Measurements from ENCODE around the gene DNAJC9. TPM values are rescaled to one million over a fixed set of nuclear protein-coding genes. Genes with fewer than 3 reads are reported as not detected.
"Not testable (repeated sequence)": the region's sequence is repeated elsewhere in the genome, so short reads cannot be mapped to it uniquely, and the experiment has no call there.

Gene DNAJC9
- total and polyA plus RNA-seq, 9 donors: 13.3 to 24.3 (median 16.4) TPM

GRCh38 chr10:73261362-73261995 lies 14.4 kb upstream of the DNAJC9 start:
- Histone ChIP-seq H3K9me3 (no peaks in the 10 kb centered on the region), H3K4me3 (no peak overlapping the region), H3K36me3 (no peaks in the 10 kb centered on the region), H3K4me1 (ENCODE audit: insufficient read depth) (no peaks in the 10 kb centered on the region), H3K27me3 (no peaks in the 10 kb centered on the region), H3K27ac (no peak overlapping the region)
- no peak for DNase-seq
- 92 to 93% (median 93%) methylated on average over 9 of the region's 9 CpGs for WGBS, 3 donors
- intact Hi-C loops (cut with DNase I): no loop called here
- TF ChIP-seq POLR2A (IDR thresholded peaks at IDR 0.05) (no peak), CTCF (IDR thresholded peaks at IDR 0.05) (no peak), EP300 (IDR thresholded peaks at IDR 0.05) (no peak)

DNA sequence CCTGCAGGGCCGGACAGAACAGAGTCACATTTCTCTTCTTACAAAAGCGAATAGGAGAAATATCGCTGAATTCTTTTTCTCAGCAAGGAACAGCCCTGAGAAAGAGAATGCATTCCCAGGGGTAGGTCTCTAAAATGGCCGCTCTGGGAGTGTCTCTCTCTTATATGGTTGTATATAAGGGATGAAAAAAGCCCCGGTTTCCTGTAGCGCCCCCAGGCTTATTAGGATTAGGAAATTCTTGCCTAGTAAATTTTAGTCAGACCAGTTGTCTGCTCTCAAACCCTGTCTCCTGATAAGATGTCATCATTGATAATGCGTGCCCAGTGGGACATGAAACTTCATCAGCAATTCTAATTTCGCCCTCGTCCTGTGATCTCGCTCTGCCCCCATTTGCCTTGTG lies 11.6 kb upstream of the DNAJC9 start:
- intact Hi-C loops (cut with DNase I); DNase-seq; H3K27ac ChIP-seq; H3K9me3 ChIP-seq; H3K36me3 ChIP-seq; H3K27me3 ChIP-seq; H3K4me1 ChIP-seq (ENCODE audit: insufficient read depth); H3K4me3 ChIP-seq: not testable (repeated sequence)
- WGBS, 3 donors: 94 to 97% (median 96%) methylated on average over 10 of the region's 10 CpGs

DNA sequence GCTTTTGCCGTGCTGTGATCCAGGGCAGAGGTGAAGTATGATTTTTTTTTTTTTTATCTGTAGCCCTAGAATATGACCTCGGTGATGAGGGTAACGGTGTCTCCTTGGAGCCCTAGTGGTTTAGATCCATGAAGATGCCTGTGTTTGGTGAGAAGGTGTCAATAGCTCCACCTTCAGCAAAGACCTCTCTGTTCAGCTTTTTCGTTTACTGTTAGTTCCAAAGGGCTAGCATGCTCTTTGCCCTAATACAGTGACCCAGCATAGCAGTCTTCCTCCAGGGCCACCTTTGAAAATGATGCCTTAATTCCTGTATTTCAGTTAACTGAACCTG lies 6.1 kb upstream of the DNAJC9 start:
- peak overlapping the region in 1 of 2 donors; percentile 77 for H3K27ac ChIP-seq
- DNase-seq: no peak
- H3K4me1 ChIP-seq (ENCODE audit: insufficient read depth): peaks cover 5% of the 10 kb centered on the region
- TF ChIP-seq EP300 (IDR thresholded peaks at IDR 0.05): no peak
- no peak for TF ChIP-seq POLR2A (IDR thresholded peaks at IDR 0.05)
- no peak for TF ChIP-seq CTCF (IDR thresholded peaks at IDR 0.05)
- H3K36me3 ChIP-seq: no peaks in the 10 kb centered on the region
- no peaks in the 10 kb centered on the region for H3K27me3 ChIP-seq
- WGBS, 3 donors: 0 to 1% (median 1%) methylated on average over 4 of the region's 4 CpGs
- H3K9me3 ChIP-seq: no peaks in the 10 kb centered on the region
- intact Hi-C loops (cut with DNase I): no loop called here
- H3K4me3 ChIP-seq: peak overlapping the region; percentile 81

- H3K4me3 ChIP-seq: peak within 1 kb of the TSS; percentile 81
- H3K9me3 ChIP-seq: no peaks in the 10 kb centered on the region
- 0% methylated on average over 46 to 51 of the region's 51 CpGs for WGBS, 3 donors
- peak; percentile 91 to 94 (median 92) for DNase-seq
- no peaks in the 10 kb centered on the region for H3K36me3 ChIP-seq
- peaks cover 5% of the 10 kb centered on the region for H3K4me1 ChIP-seq (ENCODE audit: insufficient read depth)
- H3K27ac ChIP-seq: peak within 1 kb of the TSS; percentile 77 to 80
- H3K27me3 ChIP-seq: no peaks in the 10 kb centered on the region
- TF ChIP-seq POLR2A (IDR thresholded peaks at IDR 0.05): peak; percentile 68
- TF ChIP-seq EP300 (IDR thresholded peaks at IDR 0.05): no peak
- intact Hi-C loops (cut with DNase I): no loop called here
Measured at GRCh38 chr10:73252445-73253224, 5.6 kb upstream of the DNAJC9 start, which contains the start of gene MRPS16. Gene MRPS16 (minus strand): TSS chr10:73252644. CDS start chr10:73252482, 162 bp downstream.

DNA sequence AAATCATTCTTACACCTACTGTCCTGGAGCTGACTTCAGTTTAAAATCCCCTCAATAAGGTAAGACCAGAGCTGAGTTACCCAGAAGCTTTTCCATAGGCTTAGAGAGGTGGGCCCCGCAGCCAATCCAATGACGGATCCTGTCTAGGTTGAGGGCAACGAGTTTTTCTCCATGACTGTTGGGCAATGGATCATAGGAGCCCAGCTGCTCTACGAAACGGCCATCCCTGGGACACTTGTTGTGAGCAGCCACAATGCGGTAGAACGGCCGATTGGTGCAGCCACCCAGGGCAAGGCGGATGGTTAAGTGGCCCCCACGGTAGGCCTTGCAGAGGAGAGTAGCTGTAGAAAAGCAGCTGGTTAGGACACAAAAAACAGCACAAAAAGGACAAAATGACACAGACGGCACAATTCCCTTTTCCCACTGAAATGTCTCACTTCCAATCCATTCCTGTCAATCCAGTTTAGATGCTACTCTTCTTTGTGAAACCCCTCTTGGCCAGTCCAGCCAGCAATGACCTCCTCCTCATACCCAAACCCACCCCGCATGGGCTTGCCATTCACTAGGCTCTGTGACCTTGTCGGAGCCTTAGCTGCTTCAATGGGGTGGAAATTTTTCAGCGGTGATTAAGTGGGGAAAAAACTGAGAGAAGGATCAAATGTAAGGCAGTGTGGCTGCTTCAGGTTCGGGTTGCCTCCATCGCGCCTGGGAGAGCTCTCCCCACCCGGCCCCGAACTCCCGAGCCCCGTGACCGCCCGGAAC lies 4.8 kb upstream of the DNAJC9 start:
- H3K9me3 ChIP-seq: no peaks in the 10 kb centered on the region
- H3K4me1 ChIP-seq (ENCODE audit: insufficient read depth): peaks cover 5% of the 10 kb centered on the region
- TF ChIP-seq CTCF (IDR thresholded peaks at IDR 0.05): no peak
- TF ChIP-seq POLR2A (IDR thresholded peaks at IDR 0.05): no peak
- TF ChIP-seq EP300 (IDR thresholded peaks at IDR 0.05): no peak
- intact Hi-C loops (cut with DNase I): no loop called here
- no peaks in the 10 kb centered on the region for H3K36me3 ChIP-seq
- peak overlapping the region; percentile 77 to 80 for H3K27ac ChIP-seq
- no peaks in the 10 kb centered on the region for H3K27me3 ChIP-seq
- 12 to 22% (median 14%) methylated on average over 23 of the region's 23 CpGs for WGBS, 3 donors
- no peak for DNase-seq
- peak overlapping the region; percentile 81 for H3K4me3 ChIP-seq

Measured in ovary (tissue), 9 donors.